ENCODE data around the gene PDE6B. TPM values are rescaled to one million over a fixed set of nuclear protein-coding genes. Genes with fewer than 3 reads are reported as not detected.

The PDE6B gene
- total and polyA plus RNA-seq, 2 of the 13 experiments (the other 11 are each of a cell fraction or from before 2014, with no cell fraction given): 0.38 to 0.40 TPM

DNA sequence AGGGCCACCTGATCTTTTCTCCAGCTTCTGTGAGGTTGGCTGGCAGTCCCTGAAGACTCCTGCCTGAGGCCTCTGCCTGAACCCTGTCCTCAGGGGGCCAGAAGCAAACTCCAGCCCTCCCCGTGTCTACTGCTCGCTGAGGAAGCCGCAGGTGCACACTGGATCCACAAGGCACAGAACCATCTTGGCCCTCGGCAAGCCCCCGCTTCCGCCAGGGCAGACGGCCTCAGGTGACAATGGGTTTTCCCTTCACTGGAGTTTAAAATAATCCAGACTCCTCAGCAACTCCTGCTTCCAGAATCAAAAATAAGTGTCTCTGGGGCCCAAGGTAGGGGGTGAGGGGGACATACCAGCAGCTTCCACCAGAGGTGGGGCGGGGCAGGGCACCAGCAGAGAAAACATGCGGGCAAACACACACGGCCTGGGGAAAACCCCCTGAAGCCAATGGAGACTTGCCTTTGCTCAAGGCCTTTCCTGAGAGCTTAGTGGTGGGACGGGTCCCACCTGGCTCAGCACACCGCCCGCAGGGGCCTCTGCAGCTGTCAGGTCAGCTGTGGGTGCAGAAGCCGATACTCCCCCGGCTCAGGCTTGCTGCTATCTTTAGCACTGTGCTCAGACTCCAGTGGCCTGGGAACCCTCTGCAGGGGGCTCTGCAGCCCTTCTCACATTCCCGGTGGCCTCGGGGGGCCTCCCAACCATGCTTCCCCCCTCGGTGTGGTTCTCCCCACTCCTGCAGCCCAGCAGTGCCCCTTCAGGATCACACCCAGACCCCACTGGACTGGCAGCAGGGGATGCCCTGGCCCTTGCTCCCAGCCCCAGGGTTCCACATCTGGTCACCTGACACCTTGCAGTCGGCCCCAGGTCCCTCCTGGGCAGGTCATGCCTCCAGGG, 50.9 kb downstream of the PDE6B start:
- H4K20me1 ChIP-seq (ENCODE audit: insufficient read depth, low read length): no peaks in the 10 kb centered on the region; the same call in 1 of the 2 replicates
- H3K4me3 ChIP-seq (replicated peaks in 1 of 3; ENCODE audit: insufficient read depth in 1 of 3, low read depth in 2 of 3, low read length in 3 of 3): peak overlapping the region in 1 of 3 experiments; percentile 83; a peak in 1 of 6 replicates
- H2AFZ ChIP-seq (ENCODE audit: low read length): no peak overlapping the region
- H3K4me2 ChIP-seq (ENCODE audit: low read depth, low read length): peak overlapping the region; percentile 72
- H3K4me1 ChIP-seq (ENCODE audit: insufficient read depth, low read length): peaks cover 79% of the 10 kb centered on the region
- no peak for FAIRE-seq
- TSS peak; percentile 63 for BruUV-seq (replicated peaks)
- no peaks in the 10 kb centered on the region for H3K27me3 ChIP-seq (ENCODE audit: control insufficient read depth in 1 of 2, insufficient read depth in 2 of 2, low read length in 2 of 2)
- H3K36me3 ChIP-seq (replicated peaks in 1 of 2; ENCODE audit: control insufficient read depth in 1 of 2, insufficient read depth in 2 of 2, low read length in 2 of 2): peaks cover 3 to 12% of the 10 kb centered on the region in 2 experiments; a peak in 4 of 5 replicates
- no peak for DNase-seq (ENCODE audit: low spot score)
- no peak overlapping the region for H3K27ac ChIP-seq (ENCODE audit: extremely low read length, insufficient read depth, low read length)
- H3K9me3 ChIP-seq (ENCODE audit: low read length): no peaks in the 10 kb centered on the region
- ATAC-seq: no peak
- CTCF ChIA-PET (ENCODE audit: low intra/inter-chr PET ratio, low total read pairs): no interaction called here
- WGBS (ENCODE audit: low lambda C conversion rate): 91% methylated on average over 15 of the region's 19 CpGs
- H3K9ac ChIP-seq (ENCODE audit: insufficient read depth, low read depth, low read length): peak overlapping the region; percentile 95; the same call in 1 of the 2 replicates
- H3K79me2 ChIP-seq (ENCODE audit: insufficient read depth, low read length): peaks cover 16% of the 10 kb centered on the region
- POLR2A ChIA-PET: interaction anchor here (1.1 to 1.7 kb wide), 2 partner anchors 11 to 203 kb away, joined by 4 to 8 read pairs; no protein-coding TSS in a partner anchor
- in situ Hi-C loops (cut with HindIII; ENCODE audit: extremely low pct_ligation_motif_present, low pct_unique_long_range_greater_than_20kb) (no loop called here), intact Hi-C loops (cut with micrococcal nuclease; ENCODE audit: unreplicated experiment) (loop anchor here (2.0 to 10.0 kb wide), 2 partner anchors 201 to 417 kb away; no protein-coding TSS in a partner anchor)
- TF ChIP-seq TEAD3 (CRISPR knock-in tag; optimal IDR thresholded peaks at IDR 0.05; ENCODE audit: borderline replicate concordance) (no peak), ZMAT3 (CRISPR knock-in tag; conservative IDR thresholded peaks at IDR 0.05) (no peak), SRSF4 (IDR thresholded peaks at IDR 0.05; ENCODE audit: low read depth, low read length, poor library complexity, severe bottlenecking) (no peak), SP4 (CRISPR knock-in tag; IDR thresholded peaks at IDR 0.05) (no peak), NFATC3 (CRISPR knock-in tag; IDR thresholded peaks at IDR 0.05) (no peak), ZFP36L1 (CRISPR knock-in tag; IDR thresholded peaks at IDR 0.05) (no peak), KDM2A (CRISPR knock-in tag; IDR thresholded peaks at IDR 0.05; ENCODE audit: borderline replicate concordance, low read depth) (0 out of 2 replicates have a peak, but pooled peaks have one; percentile 8), RBFOX2 (IDR thresholded peaks at IDR 0.05; ENCODE audit: low read depth, low read length) (peak; percentile 19; the same call in 1 of the 2 replicates), TCF12 (IDR thresholded peaks at IDR 0.05) (no peak), TCF12 (CRISPR knock-in tag; IDR thresholded peaks at IDR 0.05) (no peak)
- TF ChIP-seq, protein P1, sequence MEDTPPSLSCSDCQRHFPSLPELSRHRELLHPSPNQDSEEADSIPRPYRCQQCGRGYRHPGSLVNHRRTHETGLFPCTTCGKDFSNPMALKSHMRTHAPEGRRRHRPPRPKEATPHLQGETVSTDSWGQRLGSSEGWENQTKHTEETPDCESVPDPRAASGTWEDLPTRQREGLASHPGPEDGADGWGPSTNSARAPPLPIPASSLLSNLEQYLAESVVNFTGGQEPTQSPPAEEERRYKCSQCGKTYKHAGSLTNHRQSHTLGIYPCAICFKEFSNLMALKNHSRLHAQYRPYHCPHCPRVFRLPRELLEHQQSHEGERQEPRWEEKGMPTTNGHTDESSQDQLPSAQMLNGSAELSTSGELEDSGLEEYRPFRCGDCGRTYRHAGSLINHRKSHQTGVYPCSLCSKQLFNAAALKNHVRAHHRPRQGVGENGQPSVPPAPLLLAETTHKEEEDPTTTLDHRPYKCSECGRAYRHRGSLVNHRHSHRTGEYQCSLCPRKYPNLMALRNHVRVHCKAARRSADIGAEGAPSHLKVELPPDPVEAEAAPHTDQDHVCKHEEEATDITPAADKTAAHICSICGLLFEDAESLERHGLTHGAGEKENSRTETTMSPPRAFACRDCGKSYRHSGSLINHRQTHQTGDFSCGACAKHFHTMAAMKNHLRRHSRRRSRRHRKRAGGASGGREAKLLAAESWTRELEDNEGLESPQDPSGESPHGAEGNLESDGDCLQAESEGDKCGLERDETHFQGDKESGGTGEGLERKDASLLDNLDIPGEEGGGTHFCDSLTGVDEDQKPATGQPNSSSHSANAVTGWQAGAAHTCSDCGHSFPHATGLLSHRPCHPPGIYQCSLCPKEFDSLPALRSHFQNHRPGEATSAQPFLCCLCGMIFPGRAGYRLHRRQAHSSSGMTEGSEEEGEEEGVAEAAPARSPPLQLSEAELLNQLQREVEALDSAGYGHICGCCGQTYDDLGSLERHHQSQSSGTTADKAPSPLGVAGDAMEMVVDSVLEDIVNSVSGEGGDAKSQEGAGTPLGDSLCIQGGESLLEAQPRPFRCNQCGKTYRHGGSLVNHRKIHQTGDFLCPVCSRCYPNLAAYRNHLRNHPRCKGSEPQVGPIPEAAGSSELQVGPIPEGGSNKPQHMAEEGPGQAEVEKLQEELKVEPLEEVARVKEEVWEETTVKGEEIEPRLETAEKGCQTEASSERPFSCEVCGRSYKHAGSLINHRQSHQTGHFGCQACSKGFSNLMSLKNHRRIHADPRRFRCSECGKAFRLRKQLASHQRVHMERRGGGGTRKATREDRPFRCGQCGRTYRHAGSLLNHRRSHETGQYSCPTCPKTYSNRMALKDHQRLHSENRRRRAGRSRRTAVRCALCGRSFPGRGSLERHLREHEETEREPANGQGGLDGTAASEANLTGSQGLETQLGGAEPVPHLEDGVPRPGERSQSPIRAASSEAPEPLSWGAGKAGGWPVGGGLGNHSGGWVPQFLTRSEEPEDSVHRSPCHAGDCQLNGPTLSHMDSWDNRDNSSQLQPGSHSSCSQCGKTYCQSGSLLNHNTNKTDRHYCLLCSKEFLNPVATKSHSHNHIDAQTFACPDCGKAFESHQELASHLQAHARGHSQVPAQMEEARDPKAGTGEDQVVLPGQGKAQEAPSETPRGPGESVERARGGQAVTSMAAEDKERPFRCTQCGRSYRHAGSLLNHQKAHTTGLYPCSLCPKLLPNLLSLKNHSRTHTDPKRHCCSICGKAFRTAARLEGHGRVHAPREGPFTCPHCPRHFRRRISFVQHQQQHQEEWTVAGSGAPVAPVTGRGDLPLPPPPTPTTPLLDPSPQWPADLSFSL (CRISPR knock-in tag; IDR thresholded peaks at IDR 0.05): no peak
- TF ChIP-seq, protein P2, sequence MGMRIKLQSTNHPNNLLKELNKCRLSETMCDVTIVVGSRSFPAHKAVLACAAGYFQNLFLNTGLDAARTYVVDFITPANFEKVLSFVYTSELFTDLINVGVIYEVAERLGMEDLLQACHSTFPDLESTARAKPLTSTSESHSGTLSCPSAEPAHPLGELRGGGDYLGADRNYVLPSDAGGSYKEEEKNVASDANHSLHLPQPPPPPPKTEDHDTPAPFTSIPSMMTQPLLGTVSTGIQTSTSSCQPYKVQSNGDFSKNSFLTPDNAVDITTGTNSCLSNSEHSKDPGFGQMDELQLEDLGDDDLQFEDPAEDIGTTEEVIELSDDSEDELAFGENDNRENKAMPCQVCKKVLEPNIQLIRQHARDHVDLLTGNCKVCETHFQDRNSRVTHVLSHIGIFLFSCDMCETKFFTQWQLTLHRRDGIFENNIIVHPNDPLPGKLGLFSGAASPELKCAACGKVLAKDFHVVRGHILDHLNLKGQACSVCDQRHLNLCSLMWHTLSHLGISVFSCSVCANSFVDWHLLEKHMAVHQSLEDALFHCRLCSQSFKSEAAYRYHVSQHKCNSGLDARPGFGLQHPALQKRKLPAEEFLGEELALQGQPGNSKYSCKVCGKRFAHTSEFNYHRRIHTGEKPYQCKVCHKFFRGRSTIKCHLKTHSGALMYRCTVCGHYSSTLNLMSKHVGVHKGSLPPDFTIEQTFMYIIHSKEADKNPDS (CRISPR knock-in tag; IDR thresholded peaks at IDR 0.05): no peak
- TF ChIP-seq, protein P3, sequence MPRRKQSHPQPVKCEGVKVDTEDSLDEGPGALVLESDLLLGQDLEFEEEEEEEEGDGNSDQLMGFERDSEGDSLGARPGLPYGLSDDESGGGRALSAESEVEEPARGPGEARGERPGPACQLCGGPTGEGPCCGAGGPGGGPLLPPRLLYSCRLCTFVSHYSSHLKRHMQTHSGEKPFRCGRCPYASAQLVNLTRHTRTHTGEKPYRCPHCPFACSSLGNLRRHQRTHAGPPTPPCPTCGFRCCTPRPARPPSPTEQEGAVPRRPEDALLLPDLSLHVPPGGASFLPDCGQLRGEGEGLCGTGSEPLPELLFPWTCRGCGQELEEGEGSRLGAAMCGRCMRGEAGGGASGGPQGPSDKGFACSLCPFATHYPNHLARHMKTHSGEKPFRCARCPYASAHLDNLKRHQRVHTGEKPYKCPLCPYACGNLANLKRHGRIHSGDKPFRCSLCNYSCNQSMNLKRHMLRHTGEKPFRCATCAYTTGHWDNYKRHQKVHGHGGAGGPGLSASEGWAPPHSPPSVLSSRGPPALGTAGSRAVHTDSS (CRISPR knock-in tag; conservative IDR thresholded peaks at IDR 0.05): no peak
